Measurements from ENCODE around the gene PPIG. TPM values are rescaled to one million over a fixed set of nuclear protein-coding genes. Genes with fewer than 3 reads are reported as not detected.

The PPIG gene
- 66.4 TPM for total RNA-seq

GRCh38 chr2:169584005-169584877, at the start of gene PPIG:
PPIG (plus strand) TSS chr2:169584351; CDS start chr2:169604042, 19,691 bp downstream.

GRCh38 chr2:169573160-169573973, 10.8 kb upstream of the PPIG start, which contains the start of gene FASTKD1:
FASTKD1 (minus strand) TSS chr2:169573865; CDS start chr2:169572029, 1,836 bp downstream.

Other genes with a start within 250 kb of the PPIG start
- gene LRP2, start 221.8 kb upstream of the PPIG start, total RNA-seq, result 11.5 TPM
- 17.8 TPM for gene BBS5, start 104.9 kb upstream of the PPIG start, total RNA-seq
- 3.9 TPM for gene KLHL41, start 74.6 kb upstream of the PPIG start, total RNA-seq
- 63.9 TPM for gene FASTKD1, start 10.5 kb upstream of the PPIG start, total RNA-seq
- gene CFAP210, start 110.1 kb downstream of the PPIG start, total RNA-seq, result 6.0 TPM
- gene PHOSPHO2, start 110.1 kb downstream of the PPIG start, total RNA-seq, result 19.8 TPM
- gene KLHL23, start 149.5 kb downstream of the PPIG start, total RNA-seq, result 107 TPM
- gene SSB, start 214.5 kb downstream of the PPIG start, total RNA-seq, result 117 TPM
- 63.9 TPM for gene METTL5, start 240.6 kb downstream of the PPIG start, total RNA-seq
- gene UBR3, start 243.1 kb downstream of the PPIG start, total RNA-seq, result 127 TPM

Data from diencephalon (tissue), 1 donor.